K562 (cell line): Measurements from ENCODE around the gene PHLDB3. TPM values are rescaled to one million over a fixed set of nuclear protein-coding genes. Genes with fewer than 3 reads are reported as not detected.
A peak's percentile ranks its signal among the peaks of the same experiment; 100 is the strongest.

ENCODE experiments used
- ASH1L ChIP-seq: fragments of 450-650 bp; IDR thresholded peaks from 2 replicates; pipeline ENCODE4 v1.6.1; 2018; ENCODE audit warnings: borderline replicate concordance, mild to moderate bottlenecking, low read depth; ENCODE audit not compliant: partially characterized antibody
- CBFB ChIP-seq: sonication (generic); formaldehyde crosslinking; IDR thresholded peaks from 2 replicates; pipeline ENCODE4 v1.4.0; 2020; ENCODE audit warnings: mild to moderate bottlenecking, missing genetic modification reagents
- HES1 ChIP-seq: fragments of 450-650 bp; IDR thresholded peaks from 2 replicates; pipeline ENCODE4 v1.6.1; 2016; ENCODE audit warnings: low read depth, mild to moderate bottlenecking, moderate library complexity
- JUND ChIP-seq, 2 experiments: IDR thresholded peaks; 2 replicates in 1 of 2; 3 replicates in 1 of 2; pipeline ENCODE4 v1.6.1; 2011; ENCODE audit warnings: borderline replicate concordance in 2 of 2, low read depth in 2 of 2, low read length in 2 of 2, improper control_type of control experiment in 1 of 2, missing biosample characterization in 1 of 2, missing genetic modification characterization in 1 of 2, missing genetic modification reagents in 1 of 2
- MCM7 ChIP-seq, 2 experiments: fragments of 450-650 bp; IDR thresholded peaks; 2 replicates each; pipeline ENCODE4 v1.6.1; 2016 to 2018
- REST ChIP-seq, 2 experiments: fragments of 450-650 bp; formaldehyde crosslinking in 1 of 2; IDR thresholded peaks; 2 replicates each; pipeline versions ENCODE4 v1.4.0 to v1.6.1; 2014 to 2020; ENCODE audit warnings: mild to moderate bottlenecking in 2 of 2, borderline replicate concordance in 1 of 2, low read depth in 1 of 2
- SFPQ ChIP-seq: fragments of 200-400 bp; formaldehyde crosslinking; IDR thresholded peaks from 2 replicates; pipeline ENCODE4 v1.6.1; 2017; ENCODE audit warnings: mild to moderate bottlenecking, low read depth, low read length, moderate library complexity
- SMAD4 ChIP-seq: fragments of 250-450 bp; sonication (Bioruptor Pico); conservative IDR thresholded peaks from 2 replicates; pipeline ENCODE4 v1.8.0; 2021; ENCODE audit warnings: inconsistent platforms, mild to moderate bottlenecking, moderate library complexity
- TAL1 ChIP-seq: fragments of 450-650 bp; IDR thresholded peaks from 2 replicates; pipeline ENCODE4 v1.6.1; 2016; ENCODE audit warnings: mild to moderate bottlenecking
- ZFP91 ChIP-seq: sonication (generic); formaldehyde crosslinking; IDR thresholded peaks from 2 replicates; pipeline ENCODE4 v1.8.0; 2022; ENCODE audit warnings: mild to moderate bottlenecking, missing genetic modification reagents
- ZNF354B ChIP-seq: fragments of 250-450 bp; sonication (Bioruptor Pico); IDR thresholded peaks from 2 replicates; pipeline ENCODE4 v1.4.0; 2020
- ZNF644 ChIP-seq: fragments of 200-800 bp; sonication (Bioruptor generic); IDR thresholded peaks from 2 replicates; pipeline ENCODE4 v1.6.1; 2016; ENCODE audit warnings: low read depth, missing genetic modification characterization, missing compliant biosample characterization
- polyA plus RNA-seq, 8 experiments: library from polyadenylated mRNA; depleted of rRNA in 4 of 8; stranded (reverse) in 5 of 8; unstranded in 3 of 8; fragments of >200 nt; fragmentation: Nextera tagmentation in 2 of 8; fragmentation: Illumina TruSeq in 1 of 8; extraction: Ambion mirVana in 2 of 8; extraction: Trizol in 1 of 8; gene quantifications; 2 replicates each; pipeline versions ENCODE4 v1.2.1 to v1.2.3, GENCODE V29; 2011 to 2014; ENCODE audit warnings: inconsistent platforms in 1 of 8, missing spikeins in 1 of 8
- total RNA-seq, 7 experiments: library from RNA; depleted of rRNA in 6 of 7; stranded (reverse); fragments of >200 nt in 6 of 7; fragmentation: Illumina TruSeq in 2 of 7; extraction: Trizol in 2 of 7; gene quantifications; 2 replicates each; pipeline versions ENCODE4 v1.2.1 to v1.2.3, GENCODE V29; 2011 to 2021; ENCODE audit warnings: low replicate concordance in 1 of 7

The PHLDB3 gene
- total and polyA plus RNA-seq, 9 of the 15 experiments (the other 6 are each of a cell fraction or from before 2014, with no cell fraction given): 0.04 to 23.5 (median 3.9) TPM

- TF ChIP-seq ZNF644 (tag) (no peak), TAL1 (peak; percentile 20; the same call in 1 of the 2 replicates), ASH1L (no peak), ZNF354B (no peak), HES1 (no peak), SMAD4 (CRISPR knock-in tag) (0 out of 2 replicates have a peak, but pooled peaks have one; percentile 36), CBFB (no peak), REST (IDR thresholded peaks at IDR 0.05; ENCODE audit: borderline replicate concordance) (peak; percentile 30; the same call in 1 of the 2 replicates), REST (CRISPR knock-in tag; IDR thresholded peaks at IDR 0.05; ENCODE audit: low read depth) (no peak), SFPQ (no peak), JUND (IDR thresholded peaks at IDR 0.05; ENCODE audit: borderline replicate concordance, low read depth, low read length) (peak; percentile 13; the same call in 1 of the 2 replicates), JUND (tag; IDR thresholded peaks at IDR 0.05; ENCODE audit: borderline replicate concordance, low read depth, low read length) (no peak), ZFP91 (CRISPR knock-in tag) (no peak), MCM7 (IDR thresholded peaks at IDR 0.05) (no peak)
Observed at GRCh38 chr19:43503501-43504425, 783 bp downstream of the PHLDB3 start (continued).
